ES-I3 (cell line): Measurements from ENCODE around the gene ACSBG1.

ENCODE experiments used
- H3K36me3 ChIP-seq: 2 replicates; pipeline ENCODE4 v1.6.1; 2013; ENCODE audit warnings: mild to moderate bottlenecking, low read length, control low read depth, moderate library complexity; ENCODE audit not compliant: insufficient read depth
- H3K4me1 ChIP-seq: 2 replicates; pipeline ENCODE4 v1.6.1; 2013; ENCODE audit warnings: mild to moderate bottlenecking, control low read depth, low read length; ENCODE audit not compliant: insufficient read depth
- H3K9ac ChIP-seq: 2 replicates; pipeline ENCODE4 v1.6.1; 2013; ENCODE audit warnings: low read depth, mild to moderate bottlenecking, low read length, moderate library complexity
- H3K9me3 ChIP-seq: 2 replicates; pipeline ENCODE4 v1.6.1; 2013; ENCODE audit warnings: mild to moderate bottlenecking, low read length, moderate library complexity; ENCODE audit not compliant: control insufficient read depth, insufficient read depth

ACSBG1 gene

GRCh38 chr15:78193731-78194567 lies 40.4 kb downstream of the ACSBG1 start:
- Histone ChIP-seq H3K9me3 (no peaks in the 10 kb centered on the region), H3K9ac (no peak overlapping the region), H3K4me1 (no peaks in the 10 kb centered on the region), H3K36me3 (no peaks in the 10 kb centered on the region)

DNA sequence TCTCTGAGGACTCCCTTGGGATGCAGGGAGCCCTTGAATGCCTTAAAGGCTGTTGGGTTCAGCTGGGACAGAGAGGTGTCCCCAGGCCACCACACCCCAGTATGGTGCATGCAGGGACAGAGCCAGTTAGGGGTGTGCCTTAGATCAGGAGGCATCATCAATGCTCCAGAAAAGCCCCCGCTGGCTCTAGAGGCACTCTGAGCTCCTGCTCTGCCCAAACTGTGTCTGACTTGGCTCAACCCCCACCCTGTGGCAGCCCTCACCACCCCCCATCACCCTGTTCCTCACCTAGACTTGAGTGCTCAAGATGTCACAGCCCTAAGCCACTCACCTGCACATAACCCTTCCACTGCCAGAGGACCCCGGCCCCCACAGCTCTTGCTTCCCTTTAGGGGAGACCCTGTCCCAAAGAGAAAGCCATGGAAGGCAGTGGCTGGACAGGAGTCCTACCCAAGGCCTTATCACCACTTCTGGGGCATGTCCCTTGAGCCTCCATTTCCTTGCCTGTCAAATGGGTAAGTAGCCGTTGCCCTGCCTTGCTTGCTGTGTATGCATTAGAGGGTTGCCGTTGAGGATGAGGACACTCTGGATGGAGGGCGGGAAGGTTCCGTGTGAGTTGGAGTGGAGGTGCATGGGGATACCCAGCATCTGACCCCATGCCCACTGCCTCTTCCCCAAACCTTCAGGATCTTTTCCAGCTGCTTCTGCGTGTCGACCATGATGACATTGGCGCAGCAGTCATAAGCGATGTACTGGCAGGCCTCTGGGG lies 41.4 kb downstream of the ACSBG1 start:
- no peaks in the 10 kb centered on the region for H3K9me3 ChIP-seq
- no peak overlapping the region for H3K9ac ChIP-seq
- no peaks in the 10 kb centered on the region for H3K36me3 ChIP-seq
- no peaks in the 10 kb centered on the region for H3K4me1 ChIP-seq

- no peak overlapping the region for H3K9ac ChIP-seq
- no peaks in the 10 kb centered on the region for H3K9me3 ChIP-seq
- no peaks in the 10 kb centered on the region for H3K36me3 ChIP-seq
- H3K4me1 ChIP-seq: no peaks in the 10 kb centered on the region
These were observed 51.5 kb downstream of the ACSBG1 start for GRCh38 chr15:78182821-78183220.

DNA sequence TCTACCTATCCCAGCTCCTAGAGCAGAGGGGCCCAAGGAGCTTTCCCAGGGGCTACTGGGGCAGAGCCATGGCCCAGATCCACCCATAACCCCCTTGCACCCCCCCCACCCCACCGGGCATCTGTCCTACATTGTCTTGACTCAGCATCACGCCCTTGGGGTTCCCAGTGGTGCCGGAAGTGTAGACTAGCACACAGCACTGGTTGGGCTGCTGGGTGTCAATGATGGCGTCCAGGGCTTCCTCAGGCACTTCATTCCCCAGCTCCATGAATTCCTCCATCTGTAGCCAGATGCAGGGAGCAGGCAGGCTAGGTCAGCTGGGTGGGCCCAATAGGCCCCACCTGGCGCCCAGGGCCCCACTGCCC lies 52.0 kb downstream of the ACSBG1 start:
- Histone ChIP-seq H3K36me3 (no peaks in the 10 kb centered on the region), H3K9ac (no peak overlapping the region), H3K9me3 (no peaks in the 10 kb centered on the region), H3K4me1 (no peaks in the 10 kb centered on the region)

DNA sequence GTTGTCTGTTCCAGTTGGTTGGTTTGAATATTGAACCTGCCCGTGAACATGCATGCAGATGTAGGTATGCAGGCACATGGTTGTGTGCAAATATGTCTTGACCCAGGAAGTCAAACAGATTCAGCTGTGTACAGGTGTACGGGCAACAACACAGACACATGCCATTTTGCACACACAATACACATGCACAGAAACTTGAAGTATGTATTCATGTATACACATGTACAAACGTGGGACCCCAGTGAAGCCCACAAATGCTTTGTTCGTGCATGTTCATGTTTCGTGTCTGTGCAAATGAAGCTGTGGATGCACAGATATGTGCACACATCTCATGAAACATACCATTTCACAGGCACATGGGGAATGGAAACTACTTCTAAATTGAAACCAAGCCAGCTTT lies 54.5 kb downstream of the ACSBG1 start:
- Histone ChIP-seq H3K9me3 (no peaks in the 10 kb centered on the region), H3K4me1 (no peaks in the 10 kb centered on the region), H3K9ac (no peak overlapping the region)

GRCh38 chr15:78179286-78179840 lies 55.0 kb downstream of the ACSBG1 start:
- Histone ChIP-seq H3K36me3 (no peaks in the 10 kb centered on the region), H3K9me3 (no peaks in the 10 kb centered on the region), H3K4me1 (no peaks in the 10 kb centered on the region), H3K9ac (no peak overlapping the region)

More for the DNA sequence above, 54.5 kb downstream of the ACSBG1 start:
- no peaks in the 10 kb centered on the region for H3K36me3 ChIP-seq

DNA sequence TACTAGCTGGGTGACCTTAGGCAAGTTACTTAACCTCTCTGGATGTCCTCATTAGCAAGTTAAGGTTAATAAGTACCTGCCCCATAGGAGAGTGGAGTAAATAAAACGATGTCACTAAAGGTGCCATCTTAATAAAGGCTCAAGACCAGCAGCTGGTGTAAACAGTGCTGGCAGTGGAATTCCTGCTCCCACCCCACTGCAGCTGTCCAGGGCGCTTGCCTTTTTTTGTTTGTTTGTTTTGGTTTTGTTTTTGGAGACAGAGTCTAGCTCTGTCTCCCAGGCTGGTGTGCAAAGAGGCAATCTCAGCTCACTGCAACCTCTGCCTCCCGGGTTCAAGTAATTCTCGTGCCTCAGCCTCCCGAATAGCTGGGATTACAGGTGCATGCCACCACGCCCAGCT lies 56.3 kb downstream of the ACSBG1 start:
- Histone ChIP-seq H3K4me1 (no peaks in the 10 kb centered on the region), H3K36me3 (no peaks in the 10 kb centered on the region), H3K9me3 (no peaks in the 10 kb centered on the region), H3K9ac (no peak overlapping the region)

DNA sequence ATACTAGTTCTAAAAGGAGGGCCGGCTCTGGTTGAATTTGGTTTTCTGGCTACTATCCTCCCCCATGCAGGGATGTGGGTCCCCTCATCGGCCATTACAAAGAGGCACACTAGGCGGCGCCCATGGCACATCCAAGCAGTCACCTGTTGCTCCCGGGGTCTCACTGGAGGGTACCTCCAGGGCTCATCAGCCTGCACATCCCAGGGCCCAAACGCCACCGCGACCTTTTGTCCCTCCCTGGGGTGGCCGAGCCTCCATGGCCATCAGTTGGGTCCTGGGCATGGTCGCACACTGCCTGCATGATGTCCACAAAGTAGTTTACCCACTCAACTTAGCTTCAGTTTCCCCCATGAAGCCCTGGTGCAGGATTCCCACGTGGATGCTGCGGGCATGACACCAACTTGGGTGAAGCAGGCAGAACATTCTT lies 56.9 kb downstream of the ACSBG1 start:
- no peaks in the 10 kb centered on the region for H3K36me3 ChIP-seq
- no peaks in the 10 kb centered on the region for H3K4me1 ChIP-seq
- H3K9ac ChIP-seq: no peak overlapping the region

GRCh38 chr15:78175330-78175729 lies 59.0 kb downstream of the ACSBG1 start:
- Histone ChIP-seq H3K9ac (no peak overlapping the region), H3K36me3 (no peaks in the 10 kb centered on the region; the same call in 1 of the 2 replicates), H3K4me1 (no peaks in the 10 kb centered on the region), H3K9me3 (no peaks in the 10 kb centered on the region)

More for the DNA sequence above, 56.9 kb downstream of the ACSBG1 start:
- H3K9me3 ChIP-seq: no peaks in the 10 kb centered on the region

GRCh38 chr15:78174401-78174800 lies 60.0 kb downstream of the ACSBG1 start:
- Histone ChIP-seq H3K9me3 (no peaks in the 10 kb centered on the region), H3K9ac (no peak overlapping the region), H3K36me3 (no peaks in the 10 kb centered on the region; the same call in 1 of the 2 replicates), H3K4me1 (no peaks in the 10 kb centered on the region)

GRCh38 chr15:78171864-78172472 lies 62.4 kb downstream of the ACSBG1 start:
- no peaks in the 10 kb centered on the region; the same call in 1 of the 2 replicates for H3K36me3 ChIP-seq
- H3K9ac ChIP-seq: no peak overlapping the region
- H3K4me1 ChIP-seq: no peaks in the 10 kb centered on the region
- no peaks in the 10 kb centered on the region for H3K9me3 ChIP-seq

DNA sequence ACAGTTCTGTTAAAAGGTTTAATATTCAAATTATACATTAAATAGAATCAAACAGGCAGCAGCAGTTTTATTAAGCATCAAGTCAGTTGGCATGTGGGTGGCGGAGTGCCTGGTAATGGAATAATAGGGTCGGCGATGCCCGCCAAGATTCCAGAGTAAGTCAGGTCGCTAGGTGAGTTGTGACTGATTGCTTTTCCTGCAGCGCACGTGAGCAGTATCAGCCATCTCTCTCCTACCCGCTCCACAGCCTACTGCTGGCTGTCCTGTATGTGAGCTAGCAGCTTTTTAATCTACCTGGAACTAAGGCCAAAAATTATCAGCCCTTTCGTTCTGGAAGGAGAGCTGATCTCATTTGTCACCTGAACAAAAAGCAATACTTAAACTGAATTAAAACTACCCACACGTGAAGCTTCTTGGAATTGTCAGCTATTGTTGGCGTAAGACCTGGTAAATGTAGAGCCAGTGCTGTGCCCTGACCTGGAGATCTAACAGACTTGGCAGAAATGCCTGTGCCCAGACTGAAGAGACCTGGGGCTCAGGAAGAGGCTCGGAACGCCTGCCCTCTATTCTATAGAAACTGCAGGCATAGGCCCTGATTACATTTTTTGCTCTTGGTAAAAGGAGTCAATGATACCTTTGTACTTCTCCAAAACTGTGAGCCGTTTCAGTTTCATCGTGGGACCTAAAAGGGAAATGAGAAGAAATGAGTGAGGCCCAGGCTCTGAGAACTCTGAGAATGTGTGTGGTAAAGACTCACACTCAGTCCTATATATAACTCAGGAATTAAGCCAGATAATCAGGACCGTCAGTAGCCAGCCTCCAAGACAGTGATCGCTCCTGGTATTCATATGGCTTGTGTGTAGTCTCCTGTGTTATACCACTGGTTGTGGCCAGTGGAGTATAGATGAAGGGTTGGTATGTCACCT lies 63.3 kb downstream of the ACSBG1 start:
- Histone ChIP-seq H3K36me3 (no peaks in the 10 kb centered on the region; the same call in 1 of the 2 replicates), H3K4me1 (no peaks in the 10 kb centered on the region), H3K9me3 (no peaks in the 10 kb centered on the region), H3K9ac (no peak overlapping the region)

DNA sequence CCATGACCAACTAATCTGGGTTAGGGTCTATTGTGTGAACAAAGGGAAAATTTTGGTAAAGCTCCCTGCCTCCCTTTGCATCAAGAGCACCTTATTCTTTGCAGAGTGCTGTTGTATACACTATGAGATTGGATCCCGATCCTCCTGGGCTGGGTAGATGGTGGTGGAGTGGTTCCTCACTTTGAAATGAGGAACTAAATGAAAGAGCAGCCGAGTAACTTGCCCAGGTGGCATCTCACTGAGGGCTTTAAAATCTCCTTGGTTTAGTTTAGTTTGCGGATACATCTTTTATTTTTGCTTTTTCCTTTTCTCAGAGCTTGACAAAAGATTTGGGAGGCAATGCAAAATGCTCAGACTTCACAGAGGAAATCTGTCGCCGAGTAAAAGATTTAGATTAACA lies 65.8 kb downstream of the ACSBG1 start:
- Histone ChIP-seq H3K36me3 (no peaks in the 10 kb centered on the region; the same call in 1 of the 2 replicates), H3K9me3 (no peaks in the 10 kb centered on the region), H3K4me1 (no peaks in the 10 kb centered on the region), H3K9ac (no peak overlapping the region)
